Measurements from ENCODE around the gene PPP1R26. TPM values are rescaled to one million over a fixed set of nuclear protein-coding genes. Genes with fewer than 3 reads are reported as not detected.

The PPP1R26 gene
- total and polyA plus RNA-seq, 9 of the 15 experiments (the other 6 are each of a cell fraction or from before 2014, with no cell fraction given) = 0.77 to 26.8 (median 9.3) TPM

DNA sequence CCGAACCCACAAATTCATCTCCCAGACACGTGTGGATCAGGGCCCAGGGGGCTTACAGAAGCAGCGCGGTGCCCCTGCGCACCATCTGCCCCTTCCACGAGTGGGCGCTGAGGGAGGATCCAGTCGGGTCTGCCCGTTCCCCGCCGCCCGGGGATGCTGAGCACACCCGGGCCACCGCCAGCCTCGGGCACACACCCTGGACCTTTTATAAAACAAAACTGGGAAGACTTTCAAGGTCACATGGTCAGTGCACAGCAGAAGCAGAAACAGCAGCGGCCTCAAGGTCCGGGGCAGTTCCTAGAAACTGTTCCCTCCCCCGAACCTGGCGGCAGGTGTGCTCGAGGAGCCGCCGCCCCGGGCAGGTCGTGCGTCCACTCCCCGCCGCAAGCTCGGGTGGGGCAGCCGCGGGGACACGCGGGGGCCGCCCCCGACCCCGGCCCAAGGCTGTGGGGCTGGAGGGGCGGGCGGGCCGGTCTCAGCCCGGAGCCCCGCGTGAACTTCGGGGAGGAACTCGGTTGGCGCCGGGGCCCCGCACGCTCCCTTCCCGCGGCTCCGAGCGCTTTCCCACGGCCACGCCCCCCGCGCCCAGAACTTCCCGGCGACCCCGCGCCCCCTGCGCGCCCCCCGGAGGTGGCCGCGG lies 633 bp upstream of the PPP1R26 start (continued):
- peak; percentile 76 for TF ChIP-seq ESRRA (IDR thresholded peaks at IDR 0.05; ENCODE audit: borderline replicate concordance, low read depth)
- no peak for TF ChIP-seq ZNF407 (IDR thresholded peaks at IDR 0.05; ENCODE audit: low read depth)
- TF ChIP-seq, protein P1, sequence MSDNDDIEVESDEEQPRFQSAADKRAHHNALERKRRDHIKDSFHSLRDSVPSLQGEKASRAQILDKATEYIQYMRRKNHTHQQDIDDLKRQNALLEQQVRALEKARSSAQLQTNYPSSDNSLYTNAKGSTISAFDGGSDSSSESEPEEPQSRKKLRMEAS (CRISPR knock-in tag; IDR thresholded peaks at IDR 0.05) = peak; percentile 12; the same call in 1 of the 2 replicates
- TF ChIP-seq CXXC5 (CRISPR knock-in tag; IDR thresholded peaks at IDR 0.05) = peak; percentile 46
- peak; percentile 18 for TF ChIP-seq KDM5B (IDR thresholded peaks at IDR 0.05; ENCODE audit: insufficient replicate concordance, low read depth, low read length)
- no peak for TF ChIP-seq RHOXF2B (CRISPR knock-in tag; conservative IDR thresholded peaks at IDR 0.05)
- no peak for TF ChIP-seq MYBL2 (IDR thresholded peaks at IDR 0.05; ENCODE audit: low read depth)
- TF ChIP-seq MYBL2 (CRISPR knock-in tag; IDR thresholded peaks at IDR 0.05; ENCODE audit: borderline replicate concordance) = no peak
- no peak for TF ChIP-seq SAFB2 (IDR thresholded peaks at IDR 0.05; ENCODE audit: borderline replicate concordance, low read depth, low read length, severe bottlenecking)
- no peak for TF ChIP-seq ZKSCAN1 (IDR thresholded peaks at IDR 0.05; ENCODE audit: low read depth, low read length)
- no peak for TF ChIP-seq SLC30A9 (CRISPR knock-in tag; IDR thresholded peaks at IDR 0.05)
- peak; percentile 25 to 44 (median 37); a peak in 5 of 6 replicates for TF ChIP-seq CTCF (IDR thresholded peaks at IDR 0.05 in 2 of 3, conservative IDR thresholded peaks at IDR 0.05 in 1 of 3; ENCODE audit: insufficient read depth in 2 of 3, low read depth in 1 of 3, low read length in 3 of 3)
- TF ChIP-seq RFX1 (IDR thresholded peaks at IDR 0.05) = no peak
- no peak for TF ChIP-seq SIX5 (IDR thresholded peaks at IDR 0.05; ENCODE audit: borderline replicate concordance in 1 of 2, insufficient read depth in 1 of 2, low read depth in 1 of 2, low read length in 2 of 2)
- no peak for TF ChIP-seq EP400 (IDR thresholded peaks at IDR 0.05)
- no peak for TF ChIP-seq NR1H2 (CRISPR knock-in tag; IDR thresholded peaks at IDR 0.05)
- TF ChIP-seq E2F3 (CRISPR knock-in tag; IDR thresholded peaks at IDR 0.05) = no peak
- TF ChIP-seq POLR2H (tag; IDR thresholded peaks at IDR 0.05; ENCODE audit: low read depth) = no peak

All from K562 (cell line).